ENCODE results near the gene OR52R1. TPM values are rescaled to one million over a fixed set of nuclear protein-coding genes. Genes with fewer than 3 reads are reported as not detected.

The OR52R1 gene
- total RNA-seq, 2 experiments from 2014 or later: not detected

DNA sequence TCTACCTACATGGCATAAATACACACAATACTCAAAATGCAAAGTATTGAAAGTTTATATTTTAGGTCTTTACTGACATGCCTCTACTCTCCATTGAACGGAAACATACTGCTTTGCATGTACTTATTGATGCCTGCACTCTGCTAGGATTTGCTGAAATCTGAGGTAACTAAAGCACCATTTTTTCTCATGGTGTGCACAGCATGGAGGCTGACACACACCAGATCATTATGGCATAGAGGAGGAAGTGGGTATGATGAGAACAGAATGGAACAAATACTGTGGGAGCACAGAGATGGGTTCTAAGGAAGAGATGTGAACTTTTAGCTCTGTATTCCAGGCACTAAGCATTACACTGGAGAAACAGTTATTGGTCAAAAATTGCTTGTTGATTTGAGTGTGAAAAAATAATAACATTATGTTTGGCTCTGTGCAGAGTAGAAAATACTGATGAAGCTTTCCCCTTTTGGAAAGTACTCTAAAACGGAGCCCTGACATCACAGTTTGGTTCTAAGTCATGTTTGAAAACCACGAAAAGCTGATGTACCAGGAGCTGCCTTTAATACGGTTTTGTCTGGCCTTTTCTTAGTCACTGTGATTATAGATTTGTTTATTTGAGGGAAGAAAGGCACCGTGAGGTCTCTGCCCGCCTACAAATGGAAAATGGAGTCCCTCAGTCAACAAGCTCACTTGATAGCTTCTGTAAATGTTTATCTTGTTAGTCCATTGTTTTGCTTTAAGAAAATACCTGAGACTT, 5.6 kb downstream of the OR52R1 start:
- Histone ChIP-seq H3K4me1 (ENCODE audit: insufficient read depth, low read length, poor library complexity, severe bottlenecking) (no peaks in the 10 kb centered on the region), H2AFZ (ENCODE audit: low read length) (no peak overlapping the region), H3K9me3 (ENCODE audit: low read length) (no peaks in the 10 kb centered on the region), H3K36me3 (ENCODE audit: insufficient read depth, low read length) (no peaks in the 10 kb centered on the region), H3K79me2 (ENCODE audit: insufficient read depth, low read depth, low read length) (no peaks in the 10 kb centered on the region), H3K4me3 (ENCODE audit: low read depth, low read length, poor library complexity, severe bottlenecking) (no peak overlapping the region), H3K9me2 (ENCODE audit: insufficient read depth, low read length) (no peaks in the 10 kb centered on the region), H4K20me1 (ENCODE audit: insufficient read depth, low read length) (no peaks in the 10 kb centered on the region), H3K27ac (ENCODE audit: low read depth, low read length, poor library complexity, severe bottlenecking) (no peak overlapping the region), H3K4me2 (ENCODE audit: low read length) (no peak overlapping the region)
- DNase-seq (ENCODE audit: low spot score): no peak
- BruUV-seq (replicated peaks): no TSS peak
- CTCF ChIA-PET (ENCODE audit: unreplicated experiment): no interaction called here
- POLR2A ChIA-PET: no interaction called here
- TF ChIP-seq EZH2phosphoT487 (IDR thresholded peaks at IDR 0.05; ENCODE audit: borderline replicate concordance, low read depth, low read length): no peak
- TF ChIP-seq, protein P1, sequence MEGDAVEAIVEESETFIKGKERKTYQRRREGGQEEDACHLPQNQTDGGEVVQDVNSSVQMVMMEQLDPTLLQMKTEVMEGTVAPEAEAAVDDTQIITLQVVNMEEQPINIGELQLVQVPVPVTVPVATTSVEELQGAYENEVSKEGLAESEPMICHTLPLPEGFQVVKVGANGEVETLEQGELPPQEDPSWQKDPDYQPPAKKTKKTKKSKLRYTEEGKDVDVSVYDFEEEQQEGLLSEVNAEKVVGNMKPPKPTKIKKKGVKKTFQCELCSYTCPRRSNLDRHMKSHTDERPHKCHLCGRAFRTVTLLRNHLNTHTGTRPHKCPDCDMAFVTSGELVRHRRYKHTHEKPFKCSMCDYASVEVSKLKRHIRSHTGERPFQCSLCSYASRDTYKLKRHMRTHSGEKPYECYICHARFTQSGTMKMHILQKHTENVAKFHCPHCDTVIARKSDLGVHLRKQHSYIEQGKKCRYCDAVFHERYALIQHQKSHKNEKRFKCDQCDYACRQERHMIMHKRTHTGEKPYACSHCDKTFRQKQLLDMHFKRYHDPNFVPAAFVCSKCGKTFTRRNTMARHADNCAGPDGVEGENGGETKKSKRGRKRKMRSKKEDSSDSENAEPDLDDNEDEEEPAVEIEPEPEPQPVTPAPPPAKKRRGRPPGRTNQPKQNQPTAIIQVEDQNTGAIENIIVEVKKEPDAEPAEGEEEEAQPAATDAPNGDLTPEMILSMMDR (conservative IDR thresholded peaks at IDR 0.05; ENCODE audit: low read length): no peak
- intact Hi-C loops (cut with micrococcal nuclease; ENCODE audit: unreplicated experiment): no loop called here

DNA sequence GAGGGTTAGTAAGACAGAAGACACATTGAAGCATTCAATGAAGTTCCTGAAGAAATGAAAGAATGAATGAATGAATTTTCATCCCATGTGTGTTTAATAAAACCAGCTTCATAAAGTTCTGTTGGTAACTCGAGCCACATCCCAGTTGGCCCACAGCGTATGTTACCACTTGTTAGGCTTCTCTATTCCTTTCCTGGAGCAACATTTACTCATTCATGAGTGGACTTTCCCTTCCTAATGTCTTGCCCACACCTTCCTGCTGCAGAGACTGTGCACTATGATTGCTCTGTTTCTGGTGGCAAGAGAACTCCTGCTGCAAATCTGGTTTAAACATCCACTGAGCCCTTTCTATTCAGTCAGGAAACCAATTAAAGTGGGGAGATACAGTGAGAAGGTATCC, 7.0 kb downstream of the OR52R1 start:
- Histone ChIP-seq H3K4me1 (ENCODE audit: insufficient read depth, low read length, poor library complexity, severe bottlenecking) (no peaks in the 10 kb centered on the region), H3K36me3 (ENCODE audit: insufficient read depth, low read length) (no peaks in the 10 kb centered on the region), H3K79me2 (ENCODE audit: insufficient read depth, low read depth, low read length) (no peaks in the 10 kb centered on the region), H3K4me3 (ENCODE audit: low read depth, low read length, poor library complexity, severe bottlenecking) (no peak overlapping the region), H3K9me3 (ENCODE audit: low read length) (no peaks in the 10 kb centered on the region), H3K4me2 (ENCODE audit: low read length) (no peak overlapping the region), H3K9me2 (ENCODE audit: insufficient read depth, low read length) (no peaks in the 10 kb centered on the region), H4K20me1 (ENCODE audit: insufficient read depth, low read length) (no peaks in the 10 kb centered on the region), H3K27ac (ENCODE audit: low read depth, low read length, poor library complexity, severe bottlenecking) (no peak overlapping the region), H2AFZ (ENCODE audit: low read length) (no peak overlapping the region)
- DNase-seq (ENCODE audit: low spot score): no peak
- TF ChIP-seq, protein P1 (conservative IDR thresholded peaks at IDR 0.05; ENCODE audit: low read length): no peak
- TF ChIP-seq EZH2phosphoT487 (IDR thresholded peaks at IDR 0.05; ENCODE audit: borderline replicate concordance, low read depth, low read length): no peak
- BruUV-seq (replicated peaks): no TSS peak
- intact Hi-C loops (cut with micrococcal nuclease; ENCODE audit: unreplicated experiment): no loop called here
- ChIA-PET POLR2A (interaction anchor here (1.2 kb wide), 1 partner anchor 39 kb away, joined by 3 read pairs; no protein-coding TSS in a partner anchor), CTCF (ENCODE audit: unreplicated experiment) (no interaction called here)

DNA sequence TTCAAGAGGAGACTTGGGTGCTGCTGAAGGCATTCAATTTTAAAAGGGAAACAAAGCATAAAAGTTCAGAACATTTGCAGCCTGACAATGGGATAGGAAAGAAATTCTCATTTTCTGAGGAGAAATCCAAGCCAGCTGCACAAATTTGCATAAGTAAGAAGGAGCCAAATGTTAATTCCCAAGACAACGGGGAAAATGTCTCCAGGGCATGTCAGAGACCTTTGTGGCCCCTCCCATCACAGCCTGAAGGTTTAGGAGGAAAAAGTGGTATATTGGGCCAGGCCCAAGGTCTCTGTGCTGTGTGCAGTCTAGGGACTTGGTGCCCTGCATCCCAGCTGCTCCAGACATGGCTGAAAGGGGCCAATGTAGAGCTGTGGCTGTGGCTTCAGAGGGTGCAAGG, 21.7 kb downstream of the OR52R1 start:
- Histone ChIP-seq H3K27ac (ENCODE audit: low read depth, low read length, poor library complexity, severe bottlenecking) (no peak overlapping the region), H4K20me1 (ENCODE audit: insufficient read depth, low read length) (no peaks in the 10 kb centered on the region), H3K4me2 (ENCODE audit: low read length) (no peak overlapping the region), H3K9me2 (ENCODE audit: insufficient read depth, low read length) (no peaks in the 10 kb centered on the region), H3K36me3 (ENCODE audit: insufficient read depth, low read length) (no peaks in the 10 kb centered on the region), H3K9me3 (ENCODE audit: low read length) (no peaks in the 10 kb centered on the region), H2AFZ (ENCODE audit: low read length) (no peak overlapping the region), H3K4me3 (ENCODE audit: low read depth, low read length, poor library complexity, severe bottlenecking) (no peak overlapping the region), H3K79me2 (ENCODE audit: insufficient read depth, low read depth, low read length) (no peaks in the 10 kb centered on the region), H3K4me1 (ENCODE audit: insufficient read depth, low read length, poor library complexity, severe bottlenecking) (no peaks in the 10 kb centered on the region)
- ChIA-PET CTCF (ENCODE audit: unreplicated experiment) (no interaction called here), POLR2A (no interaction called here)
- TF ChIP-seq EZH2phosphoT487 (IDR thresholded peaks at IDR 0.05; ENCODE audit: borderline replicate concordance, low read depth, low read length): no peak
- TF ChIP-seq, protein P1 (conservative IDR thresholded peaks at IDR 0.05; ENCODE audit: low read length): no peak
- intact Hi-C loops (cut with micrococcal nuclease; ENCODE audit: unreplicated experiment): no loop called here
- BruUV-seq (replicated peaks): no TSS peak
- no peak for DNase-seq (ENCODE audit: low spot score)
